Inflammatory macrophage treated with lipopolysaccharide for 1 hour (primary cell): Measurements from ENCODE around the gene ATF6.

Experiments used
- DNase-seq, 2 donors: peaks; one replicate each; pipeline ENCODE4 v3.0.0-alpha.2; 2020 to 2022

ATF6 gene

DNA sequence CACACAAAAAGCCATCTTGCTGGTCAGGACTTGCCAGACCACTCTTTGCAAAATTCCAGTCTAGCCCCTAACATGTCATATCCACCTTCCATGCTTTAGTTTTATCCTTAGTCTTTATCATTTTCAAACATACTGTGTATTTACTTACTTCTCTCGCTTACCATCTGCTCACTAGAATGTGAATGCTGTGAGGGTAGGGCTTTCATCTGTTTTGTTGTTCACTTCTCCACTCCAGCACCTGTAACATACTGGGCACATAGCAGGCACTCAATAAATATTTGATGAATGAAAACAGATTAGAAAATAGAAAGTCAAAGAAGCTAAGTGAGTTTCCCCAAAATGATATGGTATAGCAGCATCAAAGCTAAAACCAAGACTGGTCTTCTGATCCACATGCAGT is 177.6 kb downstream of the ATF6 start:
- DNase-seq = no peak

DNA sequence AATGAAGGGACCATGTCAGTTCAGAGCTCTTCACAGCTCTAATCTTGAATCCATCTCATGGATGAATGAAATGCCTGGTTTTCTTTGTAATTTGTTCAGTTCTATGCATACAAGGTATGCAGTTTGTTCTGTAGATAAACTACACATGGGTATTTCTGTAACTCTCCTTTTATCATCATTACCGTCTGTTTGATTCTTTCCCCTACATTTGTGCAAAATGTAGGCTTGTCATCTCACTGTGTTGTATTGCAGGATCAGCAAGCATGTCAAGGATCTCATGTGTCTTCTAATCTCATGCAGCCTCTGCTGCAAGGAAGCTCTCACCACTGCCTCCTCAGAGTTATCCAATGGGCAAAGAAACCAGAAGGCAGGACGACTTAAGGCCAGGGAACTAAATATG is 178.3 kb downstream of the ATF6 start:
- DNase-seq = no peak

DNA sequence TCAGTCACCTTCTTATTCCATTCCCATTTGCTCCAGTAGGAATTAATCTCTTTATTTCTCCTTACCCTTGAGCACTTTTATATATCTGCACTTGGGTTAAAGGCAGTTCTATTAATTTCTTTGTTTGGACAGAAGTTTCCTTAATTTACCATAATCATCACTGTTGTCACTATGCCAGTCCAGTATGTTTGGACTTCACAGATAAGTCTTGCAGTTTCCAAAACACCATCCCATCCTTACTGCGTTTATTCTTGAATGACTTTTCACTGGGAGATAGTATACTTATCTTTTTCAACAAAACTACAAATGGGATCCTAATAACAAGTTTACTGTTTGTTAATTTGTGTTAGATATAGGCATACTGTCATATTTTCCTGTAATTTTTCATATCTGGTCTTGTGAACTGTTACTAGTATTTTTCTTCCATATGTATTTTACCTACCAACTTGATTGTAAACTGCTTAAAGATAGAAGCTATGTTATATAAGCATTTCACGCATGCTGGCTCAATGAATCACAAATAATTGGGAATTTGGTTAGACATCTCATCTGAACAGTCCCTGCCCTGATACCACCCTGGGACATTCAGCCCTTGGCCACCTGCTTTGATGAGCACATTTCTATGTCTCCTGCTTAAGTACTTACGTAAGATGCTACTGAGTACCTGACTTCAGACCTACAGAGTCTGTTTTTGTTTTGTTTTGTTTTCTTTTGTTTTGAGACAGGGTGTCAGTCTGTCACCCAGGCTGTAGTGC is 179.4 kb downstream of the ATF6 start:
- no peak for DNase-seq

DNA sequence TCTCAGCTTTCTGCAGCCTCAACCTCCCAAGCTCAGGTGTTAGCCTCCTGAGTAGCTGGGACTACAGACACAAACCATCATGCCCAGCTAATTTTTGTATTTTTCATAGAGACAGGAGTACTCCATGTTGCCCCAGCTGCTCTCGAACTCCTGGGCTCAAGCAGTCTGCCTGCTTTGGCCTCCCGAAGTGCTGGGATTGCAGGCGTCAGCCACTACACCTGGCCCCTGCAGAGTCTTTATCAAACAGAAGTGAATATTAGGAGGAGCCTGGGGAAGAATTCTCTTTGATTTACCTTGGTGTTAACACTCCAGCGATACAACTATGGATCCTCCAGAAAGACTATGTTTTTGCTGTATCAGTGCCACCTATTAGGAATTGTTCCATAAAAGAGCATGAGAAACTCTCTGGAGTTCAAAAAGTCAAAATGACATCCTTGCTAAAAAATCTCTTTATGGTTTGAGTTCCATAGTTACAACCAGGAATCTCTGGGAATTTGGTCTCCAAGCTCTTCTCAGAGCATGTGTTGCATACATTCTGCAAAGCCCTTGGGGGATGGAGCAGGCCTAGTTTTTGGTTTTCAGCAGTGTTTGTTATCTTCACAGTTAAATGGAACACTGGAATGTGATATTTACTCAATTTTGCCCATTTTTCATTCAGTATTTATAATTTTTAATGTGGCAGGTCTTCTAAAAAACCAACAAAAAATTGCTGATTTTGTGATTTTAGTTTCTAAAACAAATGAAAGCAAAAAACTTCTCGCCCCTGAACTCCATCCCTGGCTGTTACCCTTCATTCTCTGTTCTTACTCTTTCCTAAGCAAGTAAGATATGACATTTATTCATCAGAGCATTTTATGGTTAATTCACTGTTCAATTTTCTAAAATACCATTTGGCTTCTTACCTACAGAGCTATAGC is 180.2 kb downstream of the ATF6 start:
- no peak for DNase-seq

DNA sequence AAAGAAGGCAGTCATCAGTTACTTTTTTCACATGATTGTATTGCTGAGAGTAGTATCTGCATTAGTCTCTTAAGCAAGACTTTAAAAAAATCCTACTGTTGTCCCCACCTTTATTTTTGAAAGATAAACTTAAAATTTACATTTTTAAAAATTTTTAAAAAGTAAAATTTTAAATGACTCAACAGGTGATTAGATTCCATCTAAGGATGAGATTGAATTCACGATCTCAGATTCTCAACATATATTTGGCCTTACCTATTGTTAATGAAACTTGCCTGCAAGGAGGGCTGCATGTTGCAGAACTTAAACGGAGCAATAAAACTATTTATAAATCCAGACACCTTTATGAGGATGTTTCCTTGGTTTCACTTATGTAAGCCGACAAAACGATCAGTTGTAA is 182.3 kb downstream of the ATF6 start:
- no peak for DNase-seq

DNA sequence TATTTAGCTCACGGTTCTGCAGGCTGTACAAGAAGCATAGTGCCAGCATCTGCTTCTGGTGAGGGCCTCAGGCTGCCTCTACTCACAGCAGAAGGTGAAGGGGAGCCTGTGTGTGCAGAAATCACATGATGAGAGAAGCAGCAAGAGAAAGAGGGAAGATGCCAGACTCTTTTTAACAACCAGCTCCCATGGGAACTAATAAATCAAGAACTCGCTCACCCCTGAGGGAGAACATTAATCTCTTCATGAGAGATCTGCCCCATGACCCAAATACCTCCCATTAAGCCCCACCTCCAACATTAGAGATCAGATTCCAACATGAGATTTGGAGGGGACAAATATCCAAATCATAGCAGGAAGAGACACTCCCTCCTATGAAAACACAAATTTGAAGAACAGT is 183.4 kb downstream of the ATF6 start:
- no peak for DNase-seq

DNA sequence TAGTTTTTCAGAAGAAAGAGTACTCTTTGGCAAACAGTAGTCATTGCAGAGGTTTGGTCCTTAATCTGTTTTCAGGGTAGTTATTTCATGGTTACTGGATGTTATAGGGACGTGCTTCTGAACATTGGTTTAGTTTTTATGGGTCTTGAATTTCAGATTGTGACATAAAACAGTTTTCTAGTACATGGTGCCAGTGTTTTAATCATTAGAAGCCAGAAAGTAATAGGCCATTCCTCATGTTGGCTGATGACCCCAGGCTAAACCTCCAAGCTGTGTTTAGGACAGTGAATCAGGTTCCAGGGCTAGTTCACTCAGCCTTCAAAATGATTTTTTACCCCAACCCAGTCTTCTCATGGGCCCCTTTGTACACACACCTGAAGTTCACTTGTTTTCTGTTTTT is 184.3 kb downstream of the ATF6 start:
- DNase-seq = no peak

DNA sequence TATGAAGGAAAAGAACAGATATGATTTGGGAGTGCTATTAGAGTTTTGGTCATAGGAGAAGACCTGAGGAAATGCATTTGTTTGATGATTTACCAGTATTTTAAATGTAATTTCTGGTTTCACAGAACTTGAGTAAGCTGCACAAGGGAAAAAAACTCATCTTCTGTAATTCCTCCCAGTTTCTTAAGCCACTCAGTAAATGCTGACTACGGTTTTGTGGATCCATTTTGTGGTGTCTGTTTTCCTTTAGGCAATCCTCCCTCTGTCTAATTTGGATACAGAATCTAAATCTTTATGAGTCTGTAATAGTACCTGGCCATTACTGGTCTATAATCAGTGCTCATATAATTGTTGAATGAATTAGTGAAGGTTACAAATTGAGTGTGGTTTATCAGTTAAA is 185.5 kb downstream of the ATF6 start:
- DNase-seq = no peak

DNA sequence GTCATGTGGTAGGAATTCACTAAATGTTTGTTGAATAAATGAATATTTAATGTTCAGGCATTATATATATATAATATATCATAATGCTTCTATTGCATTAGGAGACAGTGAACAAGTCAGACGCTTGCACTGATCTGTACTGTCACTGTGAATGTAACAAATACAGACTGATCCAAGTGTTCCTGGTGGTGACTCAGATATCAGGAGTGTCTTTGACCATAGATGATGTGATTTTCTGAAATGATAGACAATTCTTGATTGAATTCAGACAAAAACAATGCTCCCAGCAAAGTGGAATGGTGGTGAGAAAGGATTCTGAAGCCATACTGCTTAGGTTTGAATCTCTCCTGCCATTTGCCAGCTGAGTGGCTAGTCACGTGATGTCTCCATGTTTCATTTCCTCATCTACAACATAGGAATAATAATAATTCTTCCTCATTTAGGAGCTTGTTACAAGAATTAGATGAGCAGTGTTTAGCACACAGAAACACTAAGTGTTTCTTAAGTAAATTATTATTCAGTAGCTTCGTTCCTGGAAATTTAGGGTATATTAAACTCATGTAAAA is 186.6 kb downstream of the ATF6 start:
- peak in 1 of 2 donors; percentile 14 for DNase-seq

DNA sequence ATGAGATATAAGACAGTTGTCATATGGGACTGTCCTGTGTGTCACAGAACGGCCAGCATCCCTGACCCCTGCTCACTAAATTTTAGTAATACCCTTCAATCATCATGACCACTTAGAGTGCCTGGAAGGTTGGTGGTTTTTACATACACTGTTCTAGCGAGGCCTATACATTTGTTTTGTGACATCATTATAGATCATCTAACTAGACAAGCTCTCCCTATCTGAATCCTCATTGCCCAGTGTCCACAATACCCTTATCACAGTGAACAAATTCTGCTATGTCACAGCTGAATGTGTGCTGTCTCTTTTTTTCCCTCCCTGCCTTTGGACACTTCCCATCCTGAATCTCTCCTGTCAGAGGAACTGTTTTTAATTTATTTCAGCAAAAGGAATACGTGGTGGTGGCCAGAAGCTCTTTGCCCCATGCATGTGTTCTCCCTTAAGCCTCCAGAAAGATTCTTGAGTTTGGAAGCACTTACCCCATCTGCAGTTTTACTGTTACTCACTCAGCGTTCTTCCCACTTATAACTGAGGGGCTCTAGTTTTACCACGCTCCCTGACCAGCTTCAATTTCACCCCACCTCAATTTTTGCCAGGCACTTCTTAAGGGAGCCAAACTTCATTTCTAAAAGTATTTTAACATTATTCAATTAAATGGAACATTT is 187.3 kb downstream of the ATF6 start:
- no peak for DNase-seq

DNA sequence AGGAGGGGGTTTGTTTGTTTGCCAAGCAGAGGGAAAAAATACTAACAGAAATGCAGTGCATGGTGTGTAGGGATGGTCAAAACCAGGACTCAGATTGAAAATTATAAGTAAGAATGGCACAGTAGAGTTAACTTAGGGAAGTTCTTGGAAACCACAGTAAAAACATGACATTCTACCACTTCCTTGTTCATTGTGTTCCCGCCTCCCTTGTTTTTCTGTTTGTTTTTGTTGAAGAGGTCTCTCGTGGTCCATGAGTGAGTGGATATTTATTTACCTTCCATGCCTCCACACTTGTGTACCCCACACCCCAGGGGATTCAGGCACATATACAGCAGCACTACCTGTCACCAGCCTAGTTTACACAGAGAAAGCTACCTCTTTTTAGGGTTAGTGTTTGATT is 187.9 kb downstream of the ATF6 start:
- peak; percentile 10 to 20 for DNase-seq

DNA sequence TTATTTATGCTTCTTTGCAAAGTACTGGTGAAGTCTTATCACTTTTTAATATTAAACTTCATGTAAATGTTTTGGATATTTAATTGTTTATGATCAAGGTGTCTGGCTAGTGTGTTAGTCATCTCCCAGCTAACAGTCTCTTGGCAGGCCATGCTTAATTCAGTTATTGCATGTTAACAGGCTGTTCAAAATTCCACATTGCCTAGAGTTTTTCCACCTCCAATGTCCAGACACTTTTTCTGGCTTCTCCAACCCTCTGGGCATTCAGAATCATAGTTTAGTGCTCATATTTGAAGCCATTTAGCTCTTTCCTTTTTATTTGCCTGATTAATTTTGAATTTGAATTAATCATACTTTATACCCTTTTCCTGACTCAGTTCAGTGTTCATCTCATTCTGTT is 188.3 kb downstream of the ATF6 start:
- no peak for DNase-seq

DNA sequence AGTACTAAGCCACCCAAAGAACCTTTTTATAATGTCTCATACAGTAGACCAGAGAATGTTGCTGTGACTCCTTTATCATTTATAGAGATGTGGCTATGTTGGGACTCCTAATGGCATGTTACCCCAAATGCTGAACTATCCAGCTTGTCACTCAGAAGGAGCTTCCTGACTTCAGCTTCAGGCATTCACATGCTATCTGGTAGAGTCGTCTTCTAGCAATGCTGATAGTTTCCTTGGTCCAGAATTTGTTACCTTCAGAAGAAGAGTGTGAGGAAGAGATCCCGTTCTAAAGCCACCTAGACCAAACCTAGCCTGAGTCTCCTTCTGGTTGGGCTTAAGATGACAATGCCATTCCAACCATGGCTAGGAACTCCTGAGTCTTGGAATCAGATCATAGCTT is 189.5 kb downstream of the ATF6 start:
- DNase-seq = no peak

DNA sequence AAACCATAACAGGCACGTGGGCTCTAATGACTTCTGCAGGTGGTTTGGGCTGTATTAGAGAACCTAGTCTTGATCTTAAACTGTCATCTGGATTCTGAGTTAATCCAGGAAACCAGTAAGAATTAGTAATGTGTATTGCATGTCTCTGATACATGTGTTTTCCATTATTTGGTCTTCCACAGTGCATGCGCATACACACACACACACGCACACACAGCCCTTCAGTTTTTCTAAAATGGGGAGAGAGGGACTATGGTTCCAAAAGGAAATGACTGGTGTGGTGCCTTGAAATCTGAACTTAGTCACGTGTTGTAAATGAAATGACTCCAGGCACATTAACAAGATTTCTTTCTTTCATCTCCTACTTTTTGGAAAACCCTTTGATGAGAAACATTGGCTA is 190.0 kb downstream of the ATF6 start:
- no peak for DNase-seq

DNA sequence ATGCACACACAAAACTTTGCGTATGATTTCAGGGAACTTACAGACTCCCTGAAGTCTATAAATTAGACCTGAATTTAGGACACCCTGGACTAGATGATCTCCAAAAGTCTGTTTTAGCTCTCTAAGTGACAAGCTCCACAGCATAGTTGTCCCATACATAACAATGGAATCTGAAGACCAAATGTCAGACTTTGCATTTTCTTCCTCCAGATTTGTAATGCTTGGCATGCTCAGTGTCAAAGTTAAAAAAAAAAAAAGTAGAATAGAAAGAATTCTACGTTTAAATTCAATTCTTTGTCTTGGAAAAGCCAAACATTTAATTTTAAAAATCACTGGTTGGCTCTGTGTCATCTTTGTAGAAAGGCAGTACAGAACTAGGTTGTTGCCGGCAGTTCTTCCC is 190.8 kb downstream of the ATF6 start:
- DNase-seq = no peak

DNA sequence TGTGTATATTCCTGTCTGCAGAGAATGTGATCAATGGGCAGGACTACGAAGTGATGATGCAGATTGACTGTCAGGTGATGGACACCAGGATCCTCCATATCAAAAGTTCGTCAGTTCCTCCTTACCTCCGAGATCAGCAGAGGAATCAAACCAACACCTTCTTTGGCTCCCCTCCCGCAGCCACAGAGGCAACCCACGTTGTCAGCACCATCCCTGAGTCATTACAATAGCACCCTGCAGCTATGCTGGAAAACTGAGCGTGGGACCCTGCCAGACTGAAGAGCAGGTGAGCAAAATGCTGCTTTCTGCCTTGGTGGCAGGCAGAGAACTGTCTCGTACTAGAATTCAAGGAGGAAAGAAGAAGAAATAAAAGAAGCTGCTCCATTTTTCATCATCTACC is 192.3 kb downstream of the ATF6 start:
- DNase-seq = no peak

DNA sequence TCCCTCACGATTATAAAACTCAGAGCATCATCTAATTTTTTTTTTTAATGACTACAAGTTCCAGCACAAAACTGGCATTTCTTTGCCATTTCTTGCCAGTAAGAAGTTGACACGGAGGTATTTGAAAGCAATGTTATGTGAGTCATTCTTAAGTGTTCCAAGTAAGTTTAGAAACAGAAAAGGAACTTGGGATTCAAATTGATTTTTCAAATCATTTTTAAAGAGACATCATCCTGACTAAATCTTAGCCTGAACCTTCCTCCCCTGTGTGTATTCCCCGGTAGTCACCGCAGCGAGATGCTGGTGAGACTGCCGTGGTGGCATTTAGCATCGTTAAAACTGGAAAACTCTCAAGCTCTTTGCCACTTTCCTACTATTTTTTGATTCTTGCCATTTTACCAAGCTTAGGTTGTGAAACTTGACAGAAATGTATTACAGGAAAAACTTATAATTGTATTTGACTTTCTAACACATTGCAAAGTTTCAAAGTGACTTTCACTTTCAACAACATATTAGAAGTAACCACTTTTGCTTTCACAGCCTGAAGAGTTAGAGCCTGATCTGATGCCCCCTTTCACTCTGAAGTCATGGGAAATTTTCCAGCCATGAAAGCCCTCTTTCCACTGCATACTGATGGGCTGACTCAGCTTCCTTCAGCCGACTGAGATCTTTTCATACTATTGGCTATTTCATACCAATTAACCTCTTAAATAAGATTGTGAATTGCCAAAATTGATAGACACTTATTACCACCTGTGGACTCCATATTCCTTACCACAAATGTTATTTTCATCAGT is 196.2 kb downstream of the ATF6 start:
- DNase-seq = peak in 1 of 2 donors; percentile 41

DNA sequence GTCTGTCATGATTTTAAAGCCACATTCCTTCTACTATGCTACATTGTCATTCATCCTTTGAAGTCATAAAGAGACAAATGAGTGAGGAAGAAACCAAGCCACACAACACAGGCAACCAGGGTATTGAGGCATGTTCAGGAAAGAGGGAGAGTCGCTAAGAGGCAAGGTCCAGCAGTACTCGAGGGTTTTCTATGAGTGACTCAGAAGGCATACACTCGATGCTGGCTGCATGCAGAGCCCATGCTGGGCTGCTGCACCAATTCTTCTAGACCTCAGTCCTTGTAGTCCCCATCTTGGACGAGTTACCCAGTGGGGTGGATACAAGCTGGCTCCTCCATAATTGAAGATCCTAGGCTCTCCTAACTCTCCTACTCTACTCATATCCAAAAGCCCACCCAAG is 199.9 kb downstream of the ATF6 start:
- no peak for DNase-seq

DNA sequence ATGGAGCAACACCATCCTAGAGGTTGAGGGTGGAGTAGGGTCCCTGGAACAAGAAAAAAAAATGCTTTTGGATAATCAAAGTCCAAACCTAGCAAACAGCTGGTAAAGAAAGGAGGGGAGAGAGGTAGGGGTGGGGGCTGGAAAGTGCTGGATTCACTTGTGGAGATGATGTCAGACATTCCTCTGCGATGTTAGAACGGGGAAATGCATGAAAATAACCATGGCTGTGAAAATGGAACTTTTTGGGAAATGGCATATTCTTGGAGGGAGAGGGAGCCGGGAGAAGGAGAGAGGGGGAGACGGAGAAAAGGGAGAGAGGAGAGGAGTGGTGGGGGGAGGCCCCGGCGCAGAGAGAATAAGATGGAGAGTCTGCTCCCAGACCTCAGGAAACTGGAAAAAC is 203.9 kb downstream of the ATF6 start:
- no peak for DNase-seq

DNA sequence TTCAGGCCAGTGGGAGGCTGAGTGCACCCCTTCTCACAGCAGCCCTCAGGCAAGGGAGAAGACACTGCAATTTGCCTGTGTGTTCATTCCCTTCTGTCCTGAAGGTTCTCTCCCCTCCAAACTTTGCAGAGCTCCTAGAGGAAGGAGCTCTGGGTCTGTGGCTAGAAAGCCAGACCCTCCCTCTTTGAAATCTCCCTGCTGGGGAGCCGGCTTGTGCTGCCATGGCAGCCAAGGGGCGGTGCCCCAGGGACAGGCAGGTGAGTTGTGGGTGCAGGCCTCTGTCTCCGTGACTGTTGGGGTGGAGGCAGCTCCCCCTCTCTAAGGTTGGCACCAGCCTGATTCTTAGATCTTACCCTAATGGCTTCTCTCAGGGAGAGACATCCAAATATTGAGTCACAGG is 204.5 kb downstream of the ATF6 start:
- DNase-seq = no peak

DNA sequence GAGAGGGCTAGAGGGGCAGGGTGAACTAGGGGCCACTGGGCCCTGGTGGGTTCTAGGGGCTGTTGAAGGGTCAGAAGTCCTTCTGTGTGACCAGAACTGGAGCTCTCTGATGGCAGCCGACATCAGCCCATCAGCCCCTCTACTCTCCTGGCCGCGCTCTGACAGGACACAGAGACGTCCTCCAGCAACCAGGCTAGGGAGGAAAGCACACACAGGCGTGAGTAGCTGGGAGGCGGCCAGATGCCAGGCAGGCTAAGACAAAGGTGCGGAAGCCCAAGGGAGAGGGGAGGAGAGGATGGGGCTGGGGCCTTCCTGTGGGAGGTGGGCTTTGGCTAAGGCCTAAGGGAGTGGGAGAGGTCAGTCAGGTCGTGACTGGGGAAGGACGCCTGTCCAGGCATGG is 206.7 kb downstream of the ATF6 start:
- DNase-seq = no peak
